Thoracic aorta (tissue), 2 donors: ENCODE data around the gene MCF2L2. TPM values are rescaled to one million over a fixed set of nuclear protein-coding genes. Genes with fewer than 3 reads are reported as not detected.

Experiments
- ATAC-seq: fragments of 150-250 bp; one replicate; pipeline ENCODE4 v1.8.0; 2017; ENCODE audit warnings: low read depth; ENCODE audit not compliant: insufficient number of reproducible peaks, low FRiP score
- DNase-seq: peaks from one replicate; pipeline ENCODE4 v3.0.0-alpha.2; 2020; ENCODE audit warnings: low spot score
- H3K27ac ChIP-seq, 2 donors: fragments of 200-600 bp; sonication (generic); 1 replicate in 1 of 2; 2 replicates in 1 of 2; pipeline ENCODE4 v1.5.1; 2016; ENCODE audit warnings: mild to moderate bottlenecking in 2 of 2, moderate library complexity in 2 of 2
- H3K27me3 ChIP-seq: fragments of 200-600 bp; sonication (generic); replicated peaks from 2 replicates; pipeline ENCODE4 v1.6.0; 2016; ENCODE audit warnings: mild to moderate bottlenecking; ENCODE audit not compliant: insufficient read depth
- H3K36me3 ChIP-seq: fragments of 200-600 bp; sonication (generic); one replicate; pipeline ENCODE4 v1.5.1; 2016
- H3K4me1 ChIP-seq, 2 donors: fragments of 200-600 bp; sonication (generic); 1 replicate in 1 of 2; 2 replicates in 1 of 2; pipeline versions ENCODE4 v1.5.1 to v1.6.0; 2016; ENCODE audit warnings: low read depth in 2 of 2, mild to moderate bottlenecking in 1 of 2; ENCODE audit not compliant: control insufficient read depth in 1 of 2
- H3K4me3 ChIP-seq: fragments of 200-600 bp; sonication (generic); 2 replicates; pipeline ENCODE4 v1.5.1; 2016; ENCODE audit warnings: mild to moderate bottlenecking
- H3K9me3 ChIP-seq: fragments of 200-600 bp; sonication (generic); 2 replicates; pipeline ENCODE4 v1.5.1; 2016
- total RNA-seq, 2 donors: library from RNA; depleted of rRNA; stranded (reverse); fragments of >200 nt; gene quantifications; one replicate each; pipeline versions ENCODE4 v1.1.0 to v1.2.3, GENCODE V29; 2016
- TF ChIP-seq, protein P1 (sequence below): fragments of 200-600 bp; sonication (generic); IDR thresholded peaks from one replicate; pipeline ENCODE4 v1.5.1; 2019; ENCODE audit warnings: antibody characterized with exemption

The MCF2L2 gene
- total RNA-seq, 2 donors from 2014 or later = 0.85 to 1.5 TPM

DNA sequence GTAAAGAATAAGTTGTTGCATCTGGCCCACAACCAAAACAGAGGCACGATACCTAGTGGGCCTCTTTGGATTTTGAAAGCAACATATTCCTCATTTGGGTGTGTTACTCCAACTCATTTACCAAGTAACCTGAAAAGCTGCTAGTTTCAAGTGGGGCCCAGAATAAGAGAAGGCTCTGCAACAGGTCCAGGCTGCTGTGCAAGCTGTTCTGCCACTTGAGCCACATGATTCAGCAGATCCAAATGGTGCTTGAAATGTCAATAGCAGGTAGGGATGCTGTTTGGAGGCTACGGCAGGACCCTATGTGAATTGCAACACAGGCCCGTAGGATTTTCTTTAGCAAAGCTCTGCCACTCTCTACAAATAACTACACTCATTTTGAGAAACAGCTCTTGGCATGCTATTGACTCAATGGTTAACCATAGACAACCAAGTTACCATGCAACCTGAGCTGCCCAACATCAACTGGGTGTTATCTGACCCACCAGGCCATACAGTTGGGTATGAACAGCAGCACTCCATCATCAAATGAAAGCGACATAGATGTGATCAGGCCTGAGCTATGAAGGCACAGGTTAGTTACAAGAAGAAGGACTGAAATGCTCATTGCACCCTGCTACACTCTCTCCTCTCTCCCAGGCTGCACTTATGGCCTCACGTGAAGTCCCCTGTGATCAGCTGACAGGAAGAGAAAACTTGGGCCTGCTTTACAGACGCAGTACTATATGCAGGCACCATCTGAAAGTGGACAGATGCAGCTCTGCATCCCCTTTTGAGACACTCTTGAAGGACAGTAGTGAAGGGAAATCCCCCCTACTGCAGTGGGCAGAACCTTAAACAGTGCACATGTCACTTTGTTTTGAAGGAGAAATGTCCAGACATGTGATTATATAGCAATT is 9.5 kb upstream of the MCF2L2 start:
- H3K9me3 ChIP-seq = no peaks in the 10 kb centered on the region
- H3K4me1 ChIP-seq = no peaks in the 10 kb centered on the region
- ATAC-seq (no peak), DNase-seq (no peak)
- TF ChIP-seq, protein P1, sequence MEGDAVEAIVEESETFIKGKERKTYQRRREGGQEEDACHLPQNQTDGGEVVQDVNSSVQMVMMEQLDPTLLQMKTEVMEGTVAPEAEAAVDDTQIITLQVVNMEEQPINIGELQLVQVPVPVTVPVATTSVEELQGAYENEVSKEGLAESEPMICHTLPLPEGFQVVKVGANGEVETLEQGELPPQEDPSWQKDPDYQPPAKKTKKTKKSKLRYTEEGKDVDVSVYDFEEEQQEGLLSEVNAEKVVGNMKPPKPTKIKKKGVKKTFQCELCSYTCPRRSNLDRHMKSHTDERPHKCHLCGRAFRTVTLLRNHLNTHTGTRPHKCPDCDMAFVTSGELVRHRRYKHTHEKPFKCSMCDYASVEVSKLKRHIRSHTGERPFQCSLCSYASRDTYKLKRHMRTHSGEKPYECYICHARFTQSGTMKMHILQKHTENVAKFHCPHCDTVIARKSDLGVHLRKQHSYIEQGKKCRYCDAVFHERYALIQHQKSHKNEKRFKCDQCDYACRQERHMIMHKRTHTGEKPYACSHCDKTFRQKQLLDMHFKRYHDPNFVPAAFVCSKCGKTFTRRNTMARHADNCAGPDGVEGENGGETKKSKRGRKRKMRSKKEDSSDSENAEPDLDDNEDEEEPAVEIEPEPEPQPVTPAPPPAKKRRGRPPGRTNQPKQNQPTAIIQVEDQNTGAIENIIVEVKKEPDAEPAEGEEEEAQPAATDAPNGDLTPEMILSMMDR = no peak
- H3K27ac ChIP-seq = no peak overlapping the region
- H3K27me3 ChIP-seq = no peaks in the 10 kb centered on the region
- H3K4me3 ChIP-seq = no peak overlapping the region
- no peaks in the 10 kb centered on the region for H3K36me3 ChIP-seq

DNA sequence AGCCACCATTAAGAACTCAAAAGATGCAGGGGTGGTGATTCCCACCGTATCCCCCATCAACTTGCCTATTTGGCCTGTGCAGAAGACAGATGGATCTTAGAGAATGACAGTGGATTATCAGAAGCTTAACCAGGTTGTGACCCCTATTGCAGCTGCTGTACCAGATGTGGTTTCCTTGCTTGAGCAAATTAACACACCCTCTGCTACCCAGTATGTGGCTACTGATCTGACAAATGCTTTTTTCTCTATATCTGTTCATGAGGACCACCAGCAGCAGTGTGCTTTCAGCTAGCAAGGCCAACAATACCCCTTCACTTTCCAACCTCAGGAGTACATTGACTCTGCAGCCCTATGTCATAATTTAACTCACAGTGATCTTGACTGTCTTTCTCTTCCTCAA is 8.6 kb upstream of the MCF2L2 start:
- H3K9me3 ChIP-seq = no peaks in the 10 kb centered on the region
- H3K27ac ChIP-seq = no peak overlapping the region
- ATAC-seq (no peak), DNase-seq (no peak)
- no peaks in the 10 kb centered on the region for H3K4me1 ChIP-seq
- TF ChIP-seq, protein P1 = no peak
- H3K4me3 ChIP-seq = no peak overlapping the region
- H3K36me3 ChIP-seq = no peaks in the 10 kb centered on the region
- no peaks in the 10 kb centered on the region for H3K27me3 ChIP-seq

GRCh38 chr3:183435661-183436060 is 7.2 kb upstream of the MCF2L2 start:
- Histone ChIP-seq H3K27ac (no peak overlapping the region), H3K4me3 (no peak overlapping the region), H3K9me3 (no peaks in the 10 kb centered on the region), H3K27me3 (no peaks in the 10 kb centered on the region), H3K36me3 (no peaks in the 10 kb centered on the region), H3K4me1 (no peaks in the 10 kb centered on the region)
- ATAC-seq (no peak), DNase-seq (no peak)
- TF ChIP-seq, protein P1 = no peak

GRCh38 chr3:183434992-183435391 is 6.6 kb upstream of the MCF2L2 start:
- Histone ChIP-seq H3K27me3 (no peaks in the 10 kb centered on the region), H3K36me3 (no peaks in the 10 kb centered on the region), H3K27ac (no peak overlapping the region), H3K4me3 (no peak overlapping the region), H3K9me3 (no peaks in the 10 kb centered on the region), H3K4me1 (no peaks in the 10 kb centered on the region)
- ATAC-seq (no peak), DNase-seq (no peak)
- TF ChIP-seq, protein P1 = no peak

DNA sequence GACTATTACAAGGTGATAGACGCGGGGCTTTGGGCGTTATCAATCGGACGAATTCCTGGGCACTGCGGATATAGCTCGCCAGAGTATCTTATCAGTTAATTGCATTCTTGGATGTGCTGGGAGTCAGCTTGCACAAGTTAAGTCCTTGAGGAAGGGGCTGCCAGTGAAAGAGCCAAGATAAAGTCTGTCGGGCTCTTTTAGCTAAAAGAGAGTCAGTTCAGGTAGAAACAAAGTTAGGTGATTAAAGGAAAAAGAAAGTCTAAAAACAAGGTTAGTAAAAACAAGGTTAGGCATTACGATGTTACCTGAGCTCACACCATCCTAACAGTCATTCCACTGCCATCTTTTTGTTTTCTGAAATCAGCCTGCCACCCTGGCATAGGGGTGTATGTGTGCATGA is 6.1 kb upstream of the MCF2L2 start:
- Histone ChIP-seq H3K27ac (no peak overlapping the region), H3K27me3 (no peaks in the 10 kb centered on the region), H3K36me3 (no peaks in the 10 kb centered on the region), H3K4me1 (no peaks in the 10 kb centered on the region), H3K9me3 (no peaks in the 10 kb centered on the region), H3K4me3 (no peak overlapping the region)
- TF ChIP-seq, protein P1 = no peak
- DNase-seq = no peak
- ATAC-seq = no peak
